Kidney epithelial cell (primary cell): ENCODE measurements around the gene EHD4. TPM values are rescaled to one million over a fixed set of nuclear protein-coding genes. Genes with fewer than 3 reads are reported as not detected.

Source experiments
- DNase-seq: peaks from one replicate; pipeline ENCODE4 v3.0.0-alpha.2; 2010; ENCODE audit warnings: low read depth
- H3K27me3 ChIP-seq: 2 replicates; pipeline ENCODE4 v1.6.0; 2011; ENCODE audit warnings: low read length; ENCODE audit not compliant: control insufficient read depth, insufficient read depth
- H3K36me3 ChIP-seq: 2 replicates; pipeline ENCODE4 v1.5.1; 2011; ENCODE audit warnings: low read length; ENCODE audit not compliant: control insufficient read depth, insufficient read depth
- H3K4me3 ChIP-seq: 2 replicates; pipeline ENCODE4 v1.5.1; 2011; ENCODE audit warnings: low read depth, mild to moderate bottlenecking, control low read depth, low read length
- CTCF ChIP-seq: IDR thresholded peaks from 2 replicates; pipeline ENCODE4 v1.5.1; 2011; ENCODE audit warnings: mild to moderate bottlenecking, moderate library complexity, low read length, control low read depth, inconsistent platforms; ENCODE audit not compliant: insufficient read depth, poor library complexity, severe bottlenecking
- total RNA-seq: library from RNA; depleted of rRNA; stranded (reverse); fragments of >200 nt; gene quantifications from 2 replicates; pipeline ENCODE4 v1.2.3, GENCODE V29; 2015

Gene EHD4
- total RNA-seq, 1 donor from 2014 or later = 30.1 TPM

DNA sequence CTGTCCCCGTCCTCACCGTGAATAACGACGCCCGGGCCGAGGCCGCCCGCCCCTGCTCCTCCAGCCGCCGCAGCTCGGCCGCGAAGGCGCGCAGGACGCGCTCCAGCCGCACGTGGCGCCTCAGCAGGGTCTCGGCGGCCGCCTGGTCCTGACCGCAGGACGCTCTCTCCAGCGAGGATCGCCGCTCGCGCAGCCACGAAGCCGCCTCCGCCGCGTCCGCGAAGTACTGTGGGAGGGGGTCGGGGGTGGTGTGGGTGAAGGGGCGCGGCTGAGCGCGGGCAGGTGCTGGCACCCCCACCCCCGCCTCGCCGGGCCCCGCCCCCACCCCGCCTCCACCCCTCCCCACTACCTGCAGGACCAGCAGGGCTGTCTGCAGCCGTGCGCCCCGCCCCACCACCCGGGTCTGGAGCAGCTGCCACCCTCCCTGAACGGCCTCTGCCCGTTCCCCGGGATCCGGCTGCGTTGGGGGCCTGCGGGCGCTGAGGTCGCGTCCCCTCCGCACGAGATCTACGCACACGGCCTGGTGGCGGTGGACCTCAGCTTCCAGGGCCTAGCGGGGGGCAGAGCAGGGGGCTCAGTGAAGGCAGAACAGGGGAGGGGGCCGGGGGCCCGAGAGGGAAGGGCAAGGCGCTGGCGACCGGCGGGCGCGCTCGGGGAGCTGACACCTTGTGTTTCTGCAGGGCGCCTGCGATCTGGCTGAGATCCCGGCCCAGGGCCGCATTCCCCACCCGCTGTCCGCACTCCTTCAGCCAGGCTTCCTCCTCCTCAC lies 90.3 kb downstream of the EHD4 start:
- peaks cover 16% of the 10 kb centered on the region for H3K27me3 ChIP-seq
- no peak for TF ChIP-seq CTCF
- no peaks in the 10 kb centered on the region for H3K36me3 ChIP-seq
- no peak for DNase-seq
- peak overlapping the region; percentile 6 for H3K4me3 ChIP-seq

DNA sequence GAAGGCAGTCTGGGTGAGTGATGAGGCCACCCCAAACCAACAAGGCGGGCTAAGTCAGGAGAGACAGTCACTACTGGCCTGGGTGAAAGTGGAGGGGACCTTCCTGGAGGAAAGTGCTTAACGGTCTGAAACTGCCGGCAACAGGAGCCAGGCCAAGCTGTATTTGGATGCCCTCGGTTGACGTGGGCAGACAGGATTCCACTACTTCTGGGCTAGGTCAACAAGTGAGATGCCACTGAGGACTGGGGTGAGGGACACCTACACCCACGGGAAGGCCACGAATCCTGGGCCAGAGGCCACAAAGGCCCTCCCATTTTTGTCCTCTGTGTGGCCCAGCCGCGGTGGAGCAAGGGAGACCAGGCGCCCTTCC lies 90.8 kb downstream of the EHD4 start:
- DNase-seq = no peak
- Histone ChIP-seq H3K27me3 (peaks cover 20% of the 10 kb centered on the region), H3K36me3 (no peaks in the 10 kb centered on the region), H3K4me3 (no peak overlapping the region)
- TF ChIP-seq CTCF = no peak

- DNase-seq = no peak
- no peak for TF ChIP-seq CTCF
- Histone ChIP-seq H3K4me3 (no peak overlapping the region), H3K36me3 (no peaks in the 10 kb centered on the region), H3K27me3 (peaks cover 20% of the 10 kb centered on the region)
Observed at GRCh38 chr15:41881086-41881485, 91.3 kb downstream of the EHD4 start.

GRCh38 chr15:41880156-41880877 lies 92.0 kb downstream of the EHD4 start:
- H3K4me3 ChIP-seq = no peak overlapping the region
- H3K36me3 ChIP-seq = no peaks in the 10 kb centered on the region
- H3K27me3 ChIP-seq = peaks cover 20% of the 10 kb centered on the region
- TF ChIP-seq CTCF = no peak
- DNase-seq = no peak

DNA sequence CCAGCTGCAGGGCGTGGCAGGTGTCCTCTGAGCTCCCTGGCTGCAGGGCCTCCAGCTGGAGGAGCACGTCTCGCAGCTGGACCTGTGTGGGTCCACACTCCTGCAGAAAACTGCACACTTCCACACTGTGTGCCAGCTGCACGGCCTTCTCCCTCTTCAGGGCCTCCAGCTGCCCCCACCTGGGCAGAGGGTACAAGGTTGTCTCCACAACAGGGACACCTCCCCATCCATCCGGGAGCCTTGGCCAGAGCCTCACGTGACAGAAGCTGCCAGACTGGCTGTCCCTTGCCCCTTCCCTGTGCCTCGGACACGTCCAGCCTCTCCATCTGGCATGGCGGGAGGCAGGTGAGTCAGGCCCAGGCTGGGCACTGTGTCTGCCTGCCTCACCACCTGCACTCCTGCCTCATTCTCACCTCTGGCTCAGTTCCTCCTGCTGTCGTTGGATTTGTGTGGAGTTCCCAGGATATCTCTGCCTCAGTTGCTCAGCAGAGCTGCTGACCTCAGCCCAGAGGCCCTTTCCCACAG lies 93.0 kb downstream of the EHD4 start:
- Histone ChIP-seq H3K36me3 (no peaks in the 10 kb centered on the region), H3K27me3 (peaks cover 20% of the 10 kb centered on the region), H3K4me3 (no peak overlapping the region)
- TF ChIP-seq CTCF = no peak
- DNase-seq = no peak
